Fibroblast of lung (primary cell): ENCODE measurements around the gene CTPS2. TPM values are rescaled to one million over a fixed set of nuclear protein-coding genes. Genes with fewer than 3 reads are reported as not detected.

Source experiments
- DNase-seq, 2 donors: peaks; one replicate each; pipeline versions ENCODE4 v3.0.0 to v3.0.0-alpha.2; 2010; ENCODE audit warnings: low read depth in 2 of 2
- H2AFZ ChIP-seq: 2 replicates; pipeline ENCODE4 v1.5.1; 2012; ENCODE audit warnings: low read length, control low read depth, inconsistent platforms
- H3K27ac ChIP-seq: 2 replicates; pipeline ENCODE4 v1.5.1; 2011; ENCODE audit warnings: low read length, control low read depth; ENCODE audit not compliant: insufficient read depth
- H3K27me3 ChIP-seq: 2 replicates; pipeline ENCODE4 v1.5.1; 2011; ENCODE audit warnings: mild to moderate bottlenecking, low read length; ENCODE audit not compliant: control insufficient read depth, insufficient read depth
- H3K36me3 ChIP-seq: 2 replicates; pipeline ENCODE4 v1.5.1; 2011; ENCODE audit warnings: low read length; ENCODE audit not compliant: control insufficient read depth, insufficient read depth
- H3K4me1 ChIP-seq: 2 replicates; pipeline ENCODE4 v1.5.1; 2011; ENCODE audit warnings: low read length; ENCODE audit not compliant: control insufficient read depth, insufficient read depth; ENCODE audit errors: extremely low read depth
- H3K4me2 ChIP-seq: 2 replicates; pipeline ENCODE4 v1.5.1; 2011; ENCODE audit warnings: low read length, control low read depth; ENCODE audit not compliant: insufficient read depth; ENCODE audit errors: extremely low read depth
- H3K4me3 ChIP-seq, 4 experiments: fragments of 200-600 bp in 1 of 4; sonication (generic) in 1 of 4; replicated peaks in 1 of 4; 2 replicates each; pipeline ENCODE4 v1.5.1; 2011 to 2016; ENCODE audit warnings: low read length in 4 of 4, low read depth in 3 of 4, mild to moderate bottlenecking in 3 of 4, control low read depth in 2 of 4, inconsistent platforms in 1 of 4, mixed read lengths in 1 of 4; ENCODE audit not compliant: insufficient read depth in 1 of 4; ENCODE audit errors: control extremely low read depth in 1 of 4
- H3K79me2 ChIP-seq: 2 replicates; pipeline ENCODE4 v1.5.1; 2012; ENCODE audit warnings: mild to moderate bottlenecking, low read length, inconsistent platforms; ENCODE audit not compliant: control insufficient read depth, insufficient read depth
- H3K9ac ChIP-seq: 2 replicates; pipeline ENCODE4 v1.5.1; 2011; ENCODE audit warnings: mild to moderate bottlenecking, low read length, control low read depth; ENCODE audit not compliant: insufficient read depth
- H3K9me3 ChIP-seq: 2 replicates; pipeline ENCODE4 v1.5.1; 2012; ENCODE audit warnings: low read depth, low read length; ENCODE audit not compliant: control insufficient read depth, insufficient read depth
- H4K20me1 ChIP-seq: 2 replicates; pipeline ENCODE4 v1.5.1; 2011; ENCODE audit warnings: low read length; ENCODE audit not compliant: control insufficient read depth, insufficient read depth; ENCODE audit errors: extremely low read depth
- EZH2 ChIP-seq: IDR thresholded peaks from 2 replicates; pipeline ENCODE4 v1.5.1; 2012; ENCODE audit warnings: low read length, control low read depth, mild to moderate bottlenecking; ENCODE audit errors: missing control alignments
- polyA plus RNA-seq, 2 donors: library from polyadenylated mRNA; depleted of rRNA in 1 of 2; stranded (reverse) in 1 of 2; unstranded in 1 of 2; fragments of >200 nt; gene quantifications; 2 replicates each; pipeline ENCODE4 v1.2.1, GENCODE V29; 2011 to 2012; ENCODE audit warnings: missing spikeins in 1 of 2
- total RNA-seq: library from RNA; depleted of rRNA; stranded (reverse); fragments of >200 nt; gene quantifications from 2 replicates; pipeline ENCODE4 v1.2.1, GENCODE V29; 2014
- TF ChIP-seq, protein P1 (sequence below), 2 donors: IDR thresholded peaks in 1 of 2; conservative IDR thresholded peaks in 1 of 2; 1 replicate in 1 of 2; 2 replicates in 1 of 2; pipeline ENCODE4 v1.5.1; 2011 to 2012; ENCODE audit warnings: low read length in 2 of 2, control low read depth in 1 of 2, inconsistent platforms in 1 of 2, low read depth in 1 of 2, mild to moderate bottlenecking in 1 of 2

Gene CTPS2
- total and polyA plus RNA-seq, 2 donors (not counting 1 experiment from before 2014, with no cell fraction given) = 5.4 to 9.9 TPM

DNA sequence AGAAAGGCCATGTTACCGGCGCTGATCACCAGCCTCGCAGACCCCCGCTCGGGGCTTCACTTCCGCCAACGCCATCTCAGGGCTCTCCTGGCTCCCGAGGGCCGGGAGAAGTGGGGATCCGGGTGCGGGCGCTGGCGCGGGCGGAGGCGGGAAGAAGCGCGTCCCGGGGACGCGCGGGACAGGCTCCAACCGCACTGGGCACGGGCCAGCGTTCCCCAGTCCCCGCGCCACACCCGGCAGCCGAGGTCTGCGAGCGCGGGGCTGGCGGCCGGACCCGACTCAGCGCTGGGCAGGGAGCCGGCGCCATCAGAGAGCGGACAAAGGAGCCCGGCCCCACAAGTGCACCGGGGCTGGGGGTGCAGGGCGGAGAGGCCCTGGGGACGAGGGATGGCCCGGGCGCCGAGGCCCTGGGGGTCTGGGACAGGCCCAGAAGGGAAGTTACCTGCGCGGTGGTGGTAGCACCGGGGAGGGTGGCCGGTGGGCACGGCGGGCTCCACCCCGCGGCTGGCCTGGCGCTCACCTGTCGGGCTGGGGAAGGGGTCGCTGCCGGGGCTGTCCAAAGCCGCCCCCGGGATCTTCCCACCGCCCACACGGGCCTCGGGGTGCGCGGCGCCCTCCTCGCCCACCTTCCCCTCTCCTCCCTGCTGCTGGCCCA lies 449 bp downstream of the CTPS2 start:
- peak overlapping the region; percentile 65 for H3K9ac ChIP-seq
- H3K27me3 ChIP-seq = no peaks in the 10 kb centered on the region
- H3K4me1 ChIP-seq = no peaks in the 10 kb centered on the region
- no peak for DNase-seq
- no peaks in the 10 kb centered on the region for H3K79me2 ChIP-seq
- peak overlapping the region; percentile 95 for H3K4me2 ChIP-seq
- peak overlapping the region; percentile 64 to 68 (median 66) for H3K4me3 ChIP-seq
- H4K20me1 ChIP-seq = no peaks in the 10 kb centered on the region
- H3K9me3 ChIP-seq = no peaks in the 10 kb centered on the region
- peak overlapping the region; percentile 65 for H2AFZ ChIP-seq
- no peak for TF ChIP-seq EZH2
- TF ChIP-seq, protein P1, sequence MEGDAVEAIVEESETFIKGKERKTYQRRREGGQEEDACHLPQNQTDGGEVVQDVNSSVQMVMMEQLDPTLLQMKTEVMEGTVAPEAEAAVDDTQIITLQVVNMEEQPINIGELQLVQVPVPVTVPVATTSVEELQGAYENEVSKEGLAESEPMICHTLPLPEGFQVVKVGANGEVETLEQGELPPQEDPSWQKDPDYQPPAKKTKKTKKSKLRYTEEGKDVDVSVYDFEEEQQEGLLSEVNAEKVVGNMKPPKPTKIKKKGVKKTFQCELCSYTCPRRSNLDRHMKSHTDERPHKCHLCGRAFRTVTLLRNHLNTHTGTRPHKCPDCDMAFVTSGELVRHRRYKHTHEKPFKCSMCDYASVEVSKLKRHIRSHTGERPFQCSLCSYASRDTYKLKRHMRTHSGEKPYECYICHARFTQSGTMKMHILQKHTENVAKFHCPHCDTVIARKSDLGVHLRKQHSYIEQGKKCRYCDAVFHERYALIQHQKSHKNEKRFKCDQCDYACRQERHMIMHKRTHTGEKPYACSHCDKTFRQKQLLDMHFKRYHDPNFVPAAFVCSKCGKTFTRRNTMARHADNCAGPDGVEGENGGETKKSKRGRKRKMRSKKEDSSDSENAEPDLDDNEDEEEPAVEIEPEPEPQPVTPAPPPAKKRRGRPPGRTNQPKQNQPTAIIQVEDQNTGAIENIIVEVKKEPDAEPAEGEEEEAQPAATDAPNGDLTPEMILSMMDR (conservative IDR thresholded peaks at IDR 0.05 in 1 of 2, IDR thresholded peaks at IDR 0.05 in 1 of 2; ENCODE audit: low read depth in 1 of 2, low read length in 2 of 2) = no peak
- peak overlapping the region; percentile 57 for H3K27ac ChIP-seq
- H3K36me3 ChIP-seq = no peaks in the 10 kb centered on the region

DNA sequence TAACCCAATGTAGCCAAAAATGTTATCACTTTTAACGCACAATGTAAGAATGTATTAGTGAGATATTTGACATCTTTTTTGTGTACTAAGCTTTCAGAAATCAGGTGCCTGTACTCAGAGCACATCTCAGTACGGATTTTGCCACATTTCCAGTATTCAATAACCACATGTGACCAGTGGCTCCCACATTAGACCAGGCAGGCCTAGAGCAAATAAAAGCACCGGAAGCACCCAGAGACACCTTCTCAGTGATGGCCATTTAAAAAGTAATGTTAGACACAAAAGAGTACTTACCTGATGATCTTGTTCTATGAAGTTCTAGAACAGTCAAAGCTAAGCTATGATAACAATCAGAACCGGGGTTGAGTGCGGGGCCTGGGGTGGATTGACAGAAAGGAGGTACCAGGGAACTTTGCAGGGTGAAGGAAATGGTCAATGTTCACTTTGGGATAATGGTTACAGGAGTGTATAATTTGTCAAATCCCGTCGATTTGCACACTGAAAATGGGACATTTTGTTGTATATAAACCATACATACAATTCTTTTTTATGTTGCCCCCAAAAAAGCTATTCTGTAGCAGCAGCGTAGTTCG lies 1.2 kb downstream of the CTPS2 start:
- no peak overlapping the region for H3K9ac ChIP-seq
- no peaks in the 10 kb centered on the region for H3K36me3 ChIP-seq
- H3K4me3 ChIP-seq = peak overlapping the region; percentile 62 to 67 (median 64)
- H3K4me1 ChIP-seq = no peaks in the 10 kb centered on the region
- no peaks in the 10 kb centered on the region for H4K20me1 ChIP-seq
- H3K9me3 ChIP-seq = no peaks in the 10 kb centered on the region
- DNase-seq = peak in 1 of 2 donors; percentile 3
- TF ChIP-seq EZH2 = no peak
- TF ChIP-seq, protein P1 (conservative IDR thresholded peaks at IDR 0.05 in 1 of 2, IDR thresholded peaks at IDR 0.05 in 1 of 2; ENCODE audit: low read depth in 1 of 2, low read length in 2 of 2) = no peak
- H3K27me3 ChIP-seq = no peaks in the 10 kb centered on the region
- no peak overlapping the region for H3K27ac ChIP-seq
- H3K4me2 ChIP-seq = peak overlapping the region; percentile 77
- H3K79me2 ChIP-seq = no peaks in the 10 kb centered on the region
- peak overlapping the region; percentile 24 for H2AFZ ChIP-seq

DNA sequence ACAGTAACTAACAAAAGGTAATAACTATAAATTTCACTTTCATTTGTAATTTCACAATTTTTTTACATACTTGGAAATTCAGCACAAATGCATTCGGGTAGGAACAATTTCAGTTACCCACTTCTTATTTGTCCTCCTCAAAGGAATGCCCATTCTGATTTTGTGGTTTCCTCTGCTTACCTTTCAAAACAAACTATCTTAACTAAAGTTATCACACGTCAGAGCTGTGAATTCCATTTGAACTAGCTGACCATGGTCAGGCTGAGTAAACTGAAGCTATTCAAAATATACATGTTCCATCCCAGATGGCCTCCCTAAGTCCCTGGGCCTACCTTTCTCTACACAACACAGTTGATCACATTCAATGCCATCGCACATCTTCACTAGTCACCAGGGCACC lies 4.5 kb downstream of the CTPS2 start:
- DNase-seq = peak in 1 of 2 donors; percentile 62
- Histone ChIP-seq H3K9me3 (no peaks in the 10 kb centered on the region), H4K20me1 (no peaks in the 10 kb centered on the region)

More for the DNA sequence above, 4.5 kb downstream of the CTPS2 start:
- Histone ChIP-seq H3K79me2 (no peaks in the 10 kb centered on the region), H3K4me1 (no peaks in the 10 kb centered on the region), H3K36me3 (no peaks in the 10 kb centered on the region), H3K27me3 (no peaks in the 10 kb centered on the region), H2AFZ (no peak overlapping the region), H3K9ac (no peak overlapping the region), H3K4me3 (no peak overlapping the region), H3K4me2 (no peak overlapping the region), H3K27ac (no peak overlapping the region)
- TF ChIP-seq EZH2 = no peak
- TF ChIP-seq, protein P1 (conservative IDR thresholded peaks at IDR 0.05 in 1 of 2, IDR thresholded peaks at IDR 0.05 in 1 of 2; ENCODE audit: low read depth in 1 of 2, low read length in 2 of 2) = no peak
